ACC112 (cell line): ENCODE data around the gene RFX2.
"Not testable (repeated sequence)": the region's sequence is repeated elsewhere in the genome, so short reads cannot be mapped to it uniquely, and the experiment has no call there.

Source experiments
- H2AFZ ChIP-seq: fragments of 200-600 bp; sonication (generic); one replicate; pipeline ENCODE4 v1.6.0; 2017; ENCODE audit warnings: antibody characterized with exemption, low read length; ENCODE audit not compliant: unreplicated experiment
- H3K27ac ChIP-seq: fragments of 200-600 bp; sonication (generic); 2 replicates; pipeline ENCODE4 v1.5.1; 2014; ENCODE audit warnings: low read depth, mild to moderate bottlenecking, antibody characterized with exemption, low read length, moderate library complexity
- H3K27me3 ChIP-seq: fragments of 200-600 bp; sonication (generic); 2 replicates; pipeline ENCODE4 v1.6.1; 2014; ENCODE audit warnings: mild to moderate bottlenecking, antibody characterized with exemption, low read length, moderate library complexity, mixed read lengths; ENCODE audit not compliant: insufficient read depth
- H3K36me3 ChIP-seq: fragments of 200-600 bp; sonication (generic); 2 replicates; pipeline ENCODE4 v1.6.1; 2016; ENCODE audit warnings: mild to moderate bottlenecking, antibody characterized with exemption, low read length, moderate library complexity, mixed read lengths; ENCODE audit not compliant: insufficient read depth
- H3K4me1 ChIP-seq: fragments of 200-600 bp; sonication (generic); one replicate; pipeline ENCODE4 v1.6.1; 2016; ENCODE audit warnings: low read length, mixed read lengths; ENCODE audit not compliant: insufficient read depth, unreplicated experiment, control insufficient read depth
- H3K4me3 ChIP-seq: fragments of 200-600 bp; sonication (generic); 2 replicates; pipeline ENCODE4 v1.5.1; 2014; ENCODE audit warnings: mild to moderate bottlenecking, low read depth, low read length
- H3K79me2 ChIP-seq: fragments of 200-600 bp; sonication (generic); one replicate; pipeline ENCODE4 v1.6.0; 2016; ENCODE audit warnings: low read length; ENCODE audit not compliant: control insufficient read depth, unreplicated experiment, insufficient read depth

The RFX2 gene

GRCh38 chr19:6011206-6011605 lies 99.1 kb downstream of the RFX2 start:
- Histone ChIP-seq H3K4me1 (no peaks in the 10 kb centered on the region), H3K36me3 (no peaks in the 10 kb centered on the region), H3K4me3 (no peak overlapping the region), H2AFZ (no peak overlapping the region), H3K27me3 (no peaks in the 10 kb centered on the region), H3K27ac (no peak overlapping the region), H3K79me2 (no peaks in the 10 kb centered on the region)

- Histone ChIP-seq H3K36me3 (no peaks in the 10 kb centered on the region), H3K27me3 (no peaks in the 10 kb centered on the region), H2AFZ (no peak overlapping the region), H3K27ac (no peak overlapping the region), H3K4me1 (no peaks in the 10 kb centered on the region), H3K4me3 (no peak overlapping the region), H3K79me2 (no peaks in the 10 kb centered on the region)
Observed at GRCh38 chr19:6010107-6010506, 100.2 kb downstream of the RFX2 start.

GRCh38 chr19:6007866-6008265 lies 102.4 kb downstream of the RFX2 start:
- Histone ChIP-seq H3K27ac (no peak overlapping the region), H3K79me2 (no peaks in the 10 kb centered on the region), H3K36me3 (no peaks in the 10 kb centered on the region), H3K4me3 (no peak overlapping the region), H2AFZ (no peak overlapping the region), H3K4me1 (no peaks in the 10 kb centered on the region), H3K27me3 (no peaks in the 10 kb centered on the region)

- no peak overlapping the region for H2AFZ ChIP-seq
- no peaks in the 10 kb centered on the region for H3K4me1 ChIP-seq
- no peak overlapping the region for H3K4me3 ChIP-seq
- H3K36me3 ChIP-seq: no peaks in the 10 kb centered on the region
- no peaks in the 10 kb centered on the region for H3K27me3 ChIP-seq
- no peaks in the 10 kb centered on the region for H3K79me2 ChIP-seq
- no peak overlapping the region for H3K27ac ChIP-seq
Observed at GRCh38 chr19:6006896-6007295, 103.4 kb downstream of the RFX2 start.

- H2AFZ ChIP-seq, H3K36me3 ChIP-seq, H3K4me3 ChIP-seq, H3K4me1 ChIP-seq, H3K79me2 ChIP-seq, H3K27ac ChIP-seq, H3K27me3 ChIP-seq: not testable (repeated sequence)
Observed at GRCh38 chr19:6006070-6006446, 104.2 kb downstream of the RFX2 start.

- Histone ChIP-seq H2AFZ (no peak overlapping the region), H3K4me3 (no peak overlapping the region), H3K79me2 (no peaks in the 10 kb centered on the region), H3K36me3 (no peaks in the 10 kb centered on the region), H3K27ac (no peak overlapping the region), H3K27me3 (no peaks in the 10 kb centered on the region), H3K4me1 (no peaks in the 10 kb centered on the region)
Observed at GRCh38 chr19:6005321-6006069, 104.8 kb downstream of the RFX2 start.

GRCh38 chr19:6003976-6004375 lies 106.3 kb downstream of the RFX2 start:
- Histone ChIP-seq H3K27ac (no peak overlapping the region), H2AFZ (no peak overlapping the region), H3K4me3 (no peak overlapping the region), H3K79me2 (no peaks in the 10 kb centered on the region), H3K4me1 (no peaks in the 10 kb centered on the region), H3K27me3 (no peaks in the 10 kb centered on the region), H3K36me3 (no peaks in the 10 kb centered on the region)

- Histone ChIP-seq H3K79me2 (no peaks in the 10 kb centered on the region), H3K4me1 (no peaks in the 10 kb centered on the region), H3K4me3 (no peak overlapping the region), H3K36me3 (no peaks in the 10 kb centered on the region), H2AFZ (no peak overlapping the region), H3K27me3 (no peaks in the 10 kb centered on the region), H3K27ac (no peak overlapping the region)
Observed at GRCh38 chr19:6002591-6002990, 107.7 kb downstream of the RFX2 start.

GRCh38 chr19:6000228-6000847 lies 110.0 kb downstream of the RFX2 start:
- Histone ChIP-seq H2AFZ (no peak overlapping the region), H3K4me3 (no peak overlapping the region), H3K36me3 (no peaks in the 10 kb centered on the region), H3K79me2 (no peaks in the 10 kb centered on the region), H3K4me1 (no peaks in the 10 kb centered on the region), H3K27ac (no peak overlapping the region), H3K27me3 (no peaks in the 10 kb centered on the region)

GRCh38 chr19:5999693-6000092 lies 110.6 kb downstream of the RFX2 start:
- Histone ChIP-seq H3K27ac (no peak overlapping the region), H3K36me3 (no peaks in the 10 kb centered on the region), H3K4me3 (no peak overlapping the region), H3K4me1 (no peaks in the 10 kb centered on the region), H3K79me2 (no peaks in the 10 kb centered on the region), H3K27me3 (no peaks in the 10 kb centered on the region), H2AFZ (no peak overlapping the region)

- Histone ChIP-seq H3K4me3 (no peak overlapping the region), H3K27me3 (no peaks in the 10 kb centered on the region), H3K4me1 (no peaks in the 10 kb centered on the region), H3K36me3 (no peaks in the 10 kb centered on the region), H2AFZ (no peak overlapping the region), H3K79me2 (no peaks in the 10 kb centered on the region), H3K27ac (no peak overlapping the region)
Observed at GRCh38 chr19:5997371-5997770, 112.9 kb downstream of the RFX2 start.
